ENCODE measurements around the gene DENND2C.

GRCh38 chr1:114700036-114700600 lies 30.3 kb upstream of the DENND2C start:
- no peak for TF ChIP-seq SIN3A (IDR thresholded peaks at IDR 0.05; ENCODE audit: borderline replicate concordance, insufficient read depth, low read length)
- no peak for TF ChIP-seq FOXP2 (optimal IDR thresholded peaks at IDR 0.05; ENCODE audit: borderline replicate concordance, extremely low read depth, extremely low read length, insufficient read depth)
